HepG2 (cell line): ENCODE results near the gene TCF12. TPM values are rescaled to one million over a fixed set of nuclear protein-coding genes. Genes with fewer than 3 reads are reported as not detected.

Experiments used
- ATAC-seq: fragments of 200-7000 bp; cut with Tn5 transposase; 3 replicates; pipeline ENCODE4 v1.9.1; 2020; ENCODE audit warnings: mild to moderate bottlenecking, moderate library complexity
- BruUV-seq: library from RNA; stranded (reverse); fragments of 400-500 nt; replicated peaks from 2 replicates; lab custom pipeline; 2021; lab: Mats Ljungman, UMichigan
- CTCF ChIA-PET: fragments of 300-600 bp; formaldehyde crosslinking; extraction: SDS; loops from one replicate; lab custom pipeline; 2021; ENCODE audit warnings: low total read pairs, inconsistent platforms, low intra/inter-chr PET ratio; lab: Yijun Ruan, JAX
- POLR2A ChIA-PET: fragments of 350-600 bp; sonication (Branson Sonifier 250); formaldehyde crosslinking; loops from one replicate; lab custom pipeline; 2020; ENCODE audit warnings: antibody characterized with exemption, inconsistent platforms; lab: Yijun Ruan, JAX
- DNase-seq: peaks from one replicate; pipeline ENCODE4 v3.0.0-alpha.2; 2015; ENCODE audit warnings: low spot score
- FAIRE-seq: peaks from 3 replicates; lab custom pipeline; 2011; peaks lifted over from hg19 to GRCh38; lab: Jason Lieb, UNC
- H2AFZ ChIP-seq: one replicate; pipeline ENCODE4 v1.6.1; 2011; ENCODE audit warnings: low read length, inconsistent platforms
- H3K27ac ChIP-seq: fragments of 300-600 bp; 3 replicates; pipeline ENCODE4 v1.8.0; 2011; ENCODE audit warnings: mixed run types, mild to moderate bottlenecking, mixed read lengths, low read length, inconsistent platforms; ENCODE audit not compliant: insufficient read depth; ENCODE audit errors: extremely low read length
- H3K27me3 ChIP-seq, 2 experiments: fragments of 200-600 bp in 1 of 2; 2 replicates in 1 of 2; 3 replicates in 1 of 2; pipeline versions ENCODE4 v1.6.0 to v1.8.0; 2011; ENCODE audit warnings: low read length in 2 of 2, mild to moderate bottlenecking in 2 of 2, moderate library complexity in 2 of 2, inconsistent platforms in 1 of 2; ENCODE audit not compliant: insufficient read depth in 2 of 2, control insufficient read depth in 1 of 2
- H3K36me3 ChIP-seq, 2 experiments: fragments of 200-600 bp in 1 of 2; replicated peaks in 1 of 2; 2 replicates in 1 of 2; 3 replicates in 1 of 2; pipeline versions ENCODE4 v1.5.1 to v1.8.0; 2011; ENCODE audit warnings: low read length in 2 of 2, inconsistent platforms in 1 of 2; ENCODE audit not compliant: insufficient read depth in 2 of 2, control insufficient read depth in 1 of 2
- H3K4me1 ChIP-seq: 2 replicates; pipeline ENCODE4 v1.5.1; 2012; ENCODE audit warnings: low read length, inconsistent platforms; ENCODE audit not compliant: insufficient read depth
- H3K4me2 ChIP-seq: 2 replicates; pipeline ENCODE4 v1.6.0; 2011; ENCODE audit warnings: low read depth, low read length, inconsistent platforms
- H3K4me3 ChIP-seq, 3 experiments: fragments of 200-600 bp in 1 of 3; sonication (generic), shearing (Covaris generic) in 1 of 3; replicated peaks in 1 of 3; 2 replicates each; pipeline ENCODE4 v1.5.1; 2011 to 2016; ENCODE audit warnings: low read length in 3 of 3, inconsistent platforms in 2 of 3, low read depth in 2 of 3, mild to moderate bottlenecking in 2 of 3, control low read depth in 1 of 3, mixed read lengths in 1 of 3; ENCODE audit not compliant: insufficient read depth in 1 of 3
- H3K79me2 ChIP-seq: one replicate; pipeline ENCODE4 v1.6.1; 2011; ENCODE audit warnings: low read length, inconsistent platforms; ENCODE audit not compliant: insufficient read depth
- H3K9ac ChIP-seq: 2 replicates; pipeline ENCODE4 v1.6.0; 2011; ENCODE audit warnings: mild to moderate bottlenecking, low read depth, low read length, inconsistent platforms; ENCODE audit not compliant: insufficient read depth
- H3K9me3 ChIP-seq: 2 replicates; pipeline ENCODE4 v1.5.1; 2012; ENCODE audit warnings: mild to moderate bottlenecking, low read length
- H4K20me1 ChIP-seq: 2 replicates; pipeline ENCODE4 v1.6.0; 2011; ENCODE audit warnings: inconsistent platforms, mild to moderate bottlenecking, low read length, moderate library complexity; ENCODE audit not compliant: insufficient read depth
- ERF ChIP-seq: IDR thresholded peaks from 2 replicates; pipeline ENCODE4 v1.6.1; 2018; ENCODE audit warnings: missing biosample characterization, missing genetic modification reagents
- HDAC1 ChIP-seq: sonication (generic); formaldehyde crosslinking; IDR thresholded peaks from 2 replicates; pipeline ENCODE4 v1.5.1; 2020; ENCODE audit warnings: mild to moderate bottlenecking, missing genetic modification reagents
- KDM5B ChIP-seq: sonication (generic); formaldehyde crosslinking; IDR thresholded peaks from 2 replicates; pipeline ENCODE4 v1.4.0; 2020; ENCODE audit warnings: missing genetic modification reagents, mild to moderate bottlenecking, borderline replicate concordance
- MAZ ChIP-seq, 2 experiments: sonication (generic) in 1 of 2; formaldehyde crosslinking in 1 of 2; IDR thresholded peaks; 2 replicates each; pipeline versions ENCODE4 v1.5.0 to v1.6.1; 2012 to 2020; ENCODE audit warnings: low read depth in 2 of 2, mild to moderate bottlenecking in 2 of 2, borderline replicate concordance in 1 of 2, improper control_type of control experiment in 1 of 2, low read length in 1 of 2, missing genetic modification reagents in 1 of 2, moderate library complexity in 1 of 2
- MZF1 ChIP-seq: sonication (generic); formaldehyde crosslinking; IDR thresholded peaks from 2 replicates; pipeline ENCODE4 v1.8.1; 2023; ENCODE audit warnings: mild to moderate bottlenecking, missing genetic modification reagents, borderline replicate concordance
- PBX3 ChIP-seq: sonication (generic); formaldehyde crosslinking; IDR thresholded peaks from 2 replicates; pipeline ENCODE4 v1.8.1; 2023; ENCODE audit warnings: missing genetic modification reagents, inconsistent platforms, borderline replicate concordance
- SIX4 ChIP-seq: sonication (generic); formaldehyde crosslinking; IDR thresholded peaks from 2 replicates; pipeline ENCODE4 v1.4.0; 2020; ENCODE audit warnings: missing genetic modification reagents
- TEAD2 ChIP-seq: sonication (generic); formaldehyde crosslinking; IDR thresholded peaks from 2 replicates; pipeline ENCODE4 v1.9.0; 2021; ENCODE audit warnings: missing genetic modification reagents
- ZFY ChIP-seq: sonication (generic); formaldehyde crosslinking; IDR thresholded peaks from 2 replicates; pipeline ENCODE4 v1.4.0; 2020; ENCODE audit warnings: missing genetic modification reagents
- ZNF121 ChIP-seq: sonication (generic); formaldehyde crosslinking; IDR thresholded peaks from 2 replicates; pipeline ENCODE4 v1.5.0; 2020; ENCODE audit warnings: mild to moderate bottlenecking, missing genetic modification reagents
- ZNF124 ChIP-seq: sonication (generic); formaldehyde crosslinking; IDR thresholded peaks from 2 replicates; pipeline ENCODE4 v1.4.0; 2020; ENCODE audit warnings: missing genetic modification reagents
- ZNF30 ChIP-seq: sonication (generic); formaldehyde crosslinking; IDR thresholded peaks from 2 replicates; pipeline ENCODE4 v1.5.0; 2020; ENCODE audit warnings: mild to moderate bottlenecking, missing genetic modification reagents
- ZNF781 ChIP-seq: sonication (generic); formaldehyde crosslinking; IDR thresholded peaks from 2 replicates; pipeline ENCODE4 v1.5.1; 2020; ENCODE audit warnings: borderline replicate concordance, mild to moderate bottlenecking, missing genetic modification reagents; ENCODE audit errors: not compliant biosample characterization
- WGBS: methylation state at CpG from one replicate; pipeline ENCODE4 v1.1.6; 2017; ENCODE audit warnings: low lambda C conversion rate; 5-methylcytosine and 5-hydroxymethylcytosine counted together
- in situ Hi-C: cut with HindIII; loops from 2 replicates; pipeline ENCODE4 v1.10.0; 2017; ENCODE audit warnings: low pct_unique_long_range_greater_than_20kb; ENCODE audit not compliant: extremely low pct_ligation_motif_present
- intact Hi-C: fragments of 100-400 bp; cut with micrococcal nuclease; formaldehyde crosslinking; loops from one replicate; pipeline ENCODE4 v1.10.0; 2022; ENCODE audit not compliant: unreplicated experiment
- polyA plus RNA-seq, 8 experiments: library from polyadenylated mRNA; depleted of rRNA in 3 of 8; stranded (reverse) in 7 of 8; unstranded in 1 of 8; fragments of >200 nt; fragmentation: Illumina TruSeq in 4 of 8; extraction: Trizol in 4 of 8; gene quantifications; 2 replicates each; pipeline versions ENCODE4 v1.2.1 to v1.2.3, GENCODE V29; 2011 to 2016; ENCODE audit warnings: low read depth in 4 of 8, missing spikeins in 1 of 8, mixed read lengths in 1 of 8; ENCODE audit not compliant: insufficient read depth in 1 of 8
- total RNA-seq, 5 experiments: library from RNA; depleted of rRNA; stranded (reverse); fragments of >200 nt; fragmentation: Illumina TruSeq; extraction: Trizol; gene quantifications; 2 replicates each; pipeline ENCODE4 v1.2.3, GENCODE V29; 2016; ENCODE audit warnings: low read depth in 1 of 5
- TF ChIP-seq, protein P1 (sequence below): sonication (generic); formaldehyde crosslinking; IDR thresholded peaks from 2 replicates; pipeline ENCODE4 v1.5.0; 2020; ENCODE audit warnings: missing genetic modification reagents, mild to moderate bottlenecking, borderline replicate concordance

The TCF12 gene
- total and polyA plus RNA-seq, 2 of the 13 experiments (the other 11 are each of a cell fraction or from before 2014, with no cell fraction given): 48.6 to 51.1 TPM

- intact Hi-C loops (no loop called here), in situ Hi-C loops (loop anchor here (25.0 kb wide), 1 partner anchor 364 kb away; no protein-coding TSS in a partner anchor)
- Histone ChIP-seq H3K27ac (no peak overlapping the region), H3K4me1 (peaks cover 7% of the 10 kb centered on the region), H3K4me2 (no peak overlapping the region), H3K79me2 (no peaks in the 10 kb centered on the region), H4K20me1 (no peaks in the 10 kb centered on the region), H3K36me3 (peaks cover 2 to 8% of the 10 kb centered on the region in 2 experiments; a peak in 2 of 5 replicates), H3K9me3 (no peaks in the 10 kb centered on the region), H3K4me3 (no peak overlapping the region), H3K9ac (no peak overlapping the region), H2AFZ (no peak overlapping the region), H3K27me3 (no peaks in the 10 kb centered on the region)
- POLR2A ChIA-PET: no interaction called here
- peak; percentile 24; the same call in 1 of the 2 replicates for TF ChIP-seq ZNF121 (CRISPR knock-in tag)
- no peak for TF ChIP-seq ZNF124
- CTCF ChIA-PET: no interaction called here
- DNase-seq (no peak), FAIRE-seq (no peak), ATAC-seq (no peak)
- TSS peak; percentile 10 for BruUV-seq
- WGBS: 97% methylated on average over 3 of the region's 3 CpGs
These were observed 254.5 kb downstream of the TCF12 start for GRCh38 chr15:57172925-57173324.

- H3K27ac ChIP-seq: no peak overlapping the region
- FAIRE-seq (no peak), ATAC-seq (no peak), DNase-seq (no peak)
- H3K4me3 ChIP-seq: no peak overlapping the region
- peaks cover 24% of the 10 kb centered on the region for H3K4me1 ChIP-seq
- in situ Hi-C loops (loop anchor here (25.0 kb wide), 1 partner anchor 696 kb away; no protein-coding TSS in a partner anchor), intact Hi-C loops (no loop called here)
- CTCF ChIA-PET: no interaction called here
- no peak overlapping the region for H2AFZ ChIP-seq
- POLR2A ChIA-PET: no interaction called here
- 97% methylated on average over 1 of the region's 1 CpG for WGBS
- no peaks in the 10 kb centered on the region for H3K9me3 ChIP-seq
- H3K4me2 ChIP-seq: no peak overlapping the region
- H3K79me2 ChIP-seq: no peaks in the 10 kb centered on the region
- H3K9ac ChIP-seq: no peak overlapping the region
- no peaks in the 10 kb centered on the region for H4K20me1 ChIP-seq
- peaks cover 2 to 9% of the 10 kb centered on the region in 2 experiments; a peak in 2 of 5 replicates for H3K36me3 ChIP-seq
- BruUV-seq: no TSS peak
- no peaks in the 10 kb centered on the region for H3K27me3 ChIP-seq
- TF ChIP-seq PBX3 (CRISPR knock-in tag) (no peak), KDM5B (CRISPR knock-in tag) (no peak), HDAC1 (CRISPR knock-in tag) (no peak), SIX4 (CRISPR knock-in tag) (no peak), ZNF30 (no peak), MAZ (IDR thresholded peaks at IDR 0.05; ENCODE audit: borderline replicate concordance, low read depth, low read length) (no peak), MAZ (CRISPR knock-in tag; IDR thresholded peaks at IDR 0.05; ENCODE audit: low read depth) (no peak), TEAD2 (no peak), ZFY (CRISPR knock-in tag) (no peak), MZF1 (CRISPR knock-in tag) (no peak), ZNF781 (no peak), ERF (CRISPR knock-in tag) (no peak)
- TF ChIP-seq, protein P1, sequence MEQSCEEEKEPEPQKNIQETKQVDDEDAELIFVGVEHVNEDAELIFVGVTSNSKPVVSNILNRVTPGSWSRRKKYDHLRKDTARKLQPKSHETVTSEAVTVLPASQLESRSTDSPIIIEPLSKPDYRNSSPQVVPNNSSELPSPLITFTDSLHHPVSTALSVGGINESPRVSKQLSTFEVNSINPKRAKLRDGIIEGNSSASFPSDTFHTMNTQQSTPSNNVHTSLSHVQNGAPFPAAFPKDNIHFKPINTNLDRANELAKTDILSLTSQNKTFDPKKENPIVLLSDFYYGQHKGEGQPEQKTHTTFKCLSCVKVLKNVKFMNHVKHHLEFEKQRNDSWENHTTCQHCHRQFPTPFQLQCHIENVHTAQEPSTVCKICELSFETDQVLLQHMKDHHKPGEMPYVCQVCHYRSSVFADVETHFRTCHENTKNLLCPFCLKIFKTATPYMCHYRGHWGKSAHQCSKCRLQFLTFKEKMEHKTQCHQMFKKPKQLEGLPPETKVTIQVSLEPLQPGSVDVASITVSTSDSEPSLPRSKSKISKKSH: no peak
These were observed 264.6 kb downstream of the TCF12 start for GRCh38 chr15:57183041-57183440.
